WTC11 (cell line): ENCODE results near the gene STAT3.
"Not testable (repeated sequence)": the region's sequence is repeated elsewhere in the genome, so short reads cannot be mapped to it uniquely, and the experiment has no call there.

Source experiments
- TEAD4 ChIP-seq: sonication (generic); formaldehyde crosslinking; IDR thresholded peaks from 2 replicates; pipeline ENCODE4 v1.8.0; 2022; ENCODE audit warnings: mild to moderate bottlenecking, missing genetic modification reagents
- TF ChIP-seq, protein P1 (sequence below): fragments of 250-450 bp; sonication (Bioruptor Pico); IDR thresholded peaks from 2 replicates; pipeline ENCODE4 v2.1.2; 2022; ENCODE audit warnings: mild to moderate bottlenecking, moderate library complexity
- TF ChIP-seq, protein P2 (sequence below): fragments of 200-600 bp; IDR thresholded peaks from 2 replicates; pipeline ENCODE4 v1.8.0; 2022; ENCODE audit warnings: antibody characterized with exemption

DNA sequence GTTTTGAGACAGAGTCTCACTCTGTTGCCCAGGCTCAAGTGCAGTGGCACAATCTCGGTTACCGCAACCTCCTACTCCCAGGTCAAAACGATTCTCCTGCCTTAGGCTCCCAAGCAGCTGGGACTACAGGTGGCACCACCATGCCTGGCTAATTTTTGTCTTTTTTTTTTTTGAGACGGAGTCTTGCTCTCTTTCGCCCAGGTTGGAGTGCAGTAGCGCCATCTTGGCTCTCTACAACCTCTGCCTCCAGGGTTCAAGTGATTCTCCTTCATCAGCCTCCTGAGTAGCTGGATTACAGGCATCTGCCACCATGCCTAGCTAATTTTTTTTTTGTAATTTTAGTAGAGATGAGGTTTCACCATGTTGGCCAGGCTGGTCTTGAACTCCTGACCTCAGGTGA lies 70.3 kb downstream of the STAT3 start:
- TF ChIP-seq, protein P1, sequence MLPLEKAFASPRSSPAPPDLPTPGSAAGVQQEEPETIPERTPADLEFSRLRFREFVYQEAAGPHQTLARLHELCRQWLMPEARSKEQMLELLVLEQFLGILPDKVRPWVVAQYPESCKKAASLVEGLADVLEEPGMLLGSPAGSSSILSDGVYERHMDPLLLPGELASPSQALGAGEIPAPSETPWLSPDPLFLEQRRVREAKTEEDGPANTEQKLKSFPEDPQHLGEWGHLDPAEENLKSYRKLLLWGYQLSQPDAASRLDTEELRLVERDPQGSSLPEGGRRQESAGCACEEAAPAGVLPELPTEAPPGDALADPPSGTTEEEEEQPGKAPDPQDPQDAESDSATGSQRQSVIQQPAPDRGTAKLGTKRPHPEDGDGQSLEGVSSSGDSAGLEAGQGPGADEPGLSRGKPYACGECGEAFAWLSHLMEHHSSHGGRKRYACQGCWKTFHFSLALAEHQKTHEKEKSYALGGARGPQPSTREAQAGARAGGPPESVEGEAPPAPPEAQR: not testable (repeated sequence)
- TF ChIP-seq TEAD4 (CRISPR knock-in tag): not testable (repeated sequence)
- TF ChIP-seq, protein P2, sequence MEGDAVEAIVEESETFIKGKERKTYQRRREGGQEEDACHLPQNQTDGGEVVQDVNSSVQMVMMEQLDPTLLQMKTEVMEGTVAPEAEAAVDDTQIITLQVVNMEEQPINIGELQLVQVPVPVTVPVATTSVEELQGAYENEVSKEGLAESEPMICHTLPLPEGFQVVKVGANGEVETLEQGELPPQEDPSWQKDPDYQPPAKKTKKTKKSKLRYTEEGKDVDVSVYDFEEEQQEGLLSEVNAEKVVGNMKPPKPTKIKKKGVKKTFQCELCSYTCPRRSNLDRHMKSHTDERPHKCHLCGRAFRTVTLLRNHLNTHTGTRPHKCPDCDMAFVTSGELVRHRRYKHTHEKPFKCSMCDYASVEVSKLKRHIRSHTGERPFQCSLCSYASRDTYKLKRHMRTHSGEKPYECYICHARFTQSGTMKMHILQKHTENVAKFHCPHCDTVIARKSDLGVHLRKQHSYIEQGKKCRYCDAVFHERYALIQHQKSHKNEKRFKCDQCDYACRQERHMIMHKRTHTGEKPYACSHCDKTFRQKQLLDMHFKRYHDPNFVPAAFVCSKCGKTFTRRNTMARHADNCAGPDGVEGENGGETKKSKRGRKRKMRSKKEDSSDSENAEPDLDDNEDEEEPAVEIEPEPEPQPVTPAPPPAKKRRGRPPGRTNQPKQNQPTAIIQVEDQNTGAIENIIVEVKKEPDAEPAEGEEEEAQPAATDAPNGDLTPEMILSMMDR: not testable (repeated sequence)
